Measurements from ENCODE around the gene TIMM22. TPM values are rescaled to one million over a fixed set of nuclear protein-coding genes. Genes with fewer than 3 reads are reported as not detected.
A peak's percentile ranks its signal among the peaks of the same experiment; 100 is the strongest.

The TIMM22 gene
- total RNA-seq, 1 donor from 2014 or later: 10.3 TPM

DNA sequence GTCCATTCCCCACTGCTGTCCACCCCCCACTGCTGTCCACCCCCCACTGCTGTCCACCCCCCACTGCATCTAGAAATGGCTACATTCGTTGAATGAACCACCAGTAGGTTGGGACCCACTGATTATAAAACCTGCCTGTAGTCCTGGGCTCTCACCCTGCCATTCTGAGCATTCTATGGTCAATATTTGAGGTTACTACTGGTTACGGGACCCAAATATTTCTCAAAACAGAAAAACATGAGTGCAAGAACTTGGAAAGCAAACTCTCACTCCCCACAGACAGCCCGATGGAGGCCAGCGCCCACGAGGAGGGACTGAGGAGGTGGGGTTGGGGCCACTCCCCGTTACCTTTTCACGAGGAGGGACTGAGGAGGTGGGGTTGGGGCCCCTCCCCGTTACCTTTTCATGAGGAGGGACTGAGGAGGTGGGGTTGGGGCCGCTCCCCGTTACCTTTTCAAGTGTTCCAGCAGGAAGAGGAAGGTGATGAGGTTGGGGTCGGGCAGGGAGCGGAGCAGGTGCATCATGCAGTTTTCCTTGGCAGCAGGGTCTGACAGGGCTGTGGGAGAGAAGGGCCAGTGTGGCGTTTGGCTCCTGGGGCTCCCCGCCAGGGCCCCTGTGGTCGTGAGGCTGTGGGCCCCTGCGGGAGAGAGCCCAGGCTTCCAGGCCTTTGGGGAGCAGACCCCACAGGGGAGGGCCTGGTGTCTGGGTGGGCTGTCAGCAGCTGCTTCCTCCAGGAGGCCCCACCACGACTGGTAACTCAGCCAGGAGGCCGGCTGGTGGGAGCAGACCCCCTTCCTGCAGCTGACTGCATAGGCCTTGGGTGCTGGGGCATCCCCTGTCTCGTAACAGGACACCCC is 12.5 kb downstream of the TIMM22 start:
- Mint-ChIP-seq H3K27ac (ENCODE audit: unreplicated experiment) (no peak overlapping the region), H3K9me3 (ENCODE audit: low read depth) (no peaks in the 10 kb centered on the region), H3K4me3 (ENCODE audit: unreplicated experiment) (no peak overlapping the region), H3K4me1 (ENCODE audit: low read depth) (peaks cover 16% of the 10 kb centered on the region), H3K27me3 (ENCODE audit: low read depth) (no peaks in the 10 kb centered on the region), H3K36me3 (ENCODE audit: low read depth) (peaks cover 13% of the 10 kb centered on the region)
- DNase-seq (ENCODE audit: low spot score): peak; percentile 89
- TF ChIP-seq, protein P1, sequence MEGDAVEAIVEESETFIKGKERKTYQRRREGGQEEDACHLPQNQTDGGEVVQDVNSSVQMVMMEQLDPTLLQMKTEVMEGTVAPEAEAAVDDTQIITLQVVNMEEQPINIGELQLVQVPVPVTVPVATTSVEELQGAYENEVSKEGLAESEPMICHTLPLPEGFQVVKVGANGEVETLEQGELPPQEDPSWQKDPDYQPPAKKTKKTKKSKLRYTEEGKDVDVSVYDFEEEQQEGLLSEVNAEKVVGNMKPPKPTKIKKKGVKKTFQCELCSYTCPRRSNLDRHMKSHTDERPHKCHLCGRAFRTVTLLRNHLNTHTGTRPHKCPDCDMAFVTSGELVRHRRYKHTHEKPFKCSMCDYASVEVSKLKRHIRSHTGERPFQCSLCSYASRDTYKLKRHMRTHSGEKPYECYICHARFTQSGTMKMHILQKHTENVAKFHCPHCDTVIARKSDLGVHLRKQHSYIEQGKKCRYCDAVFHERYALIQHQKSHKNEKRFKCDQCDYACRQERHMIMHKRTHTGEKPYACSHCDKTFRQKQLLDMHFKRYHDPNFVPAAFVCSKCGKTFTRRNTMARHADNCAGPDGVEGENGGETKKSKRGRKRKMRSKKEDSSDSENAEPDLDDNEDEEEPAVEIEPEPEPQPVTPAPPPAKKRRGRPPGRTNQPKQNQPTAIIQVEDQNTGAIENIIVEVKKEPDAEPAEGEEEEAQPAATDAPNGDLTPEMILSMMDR (IDR thresholded peaks at IDR 0.05): no peak

DNA sequence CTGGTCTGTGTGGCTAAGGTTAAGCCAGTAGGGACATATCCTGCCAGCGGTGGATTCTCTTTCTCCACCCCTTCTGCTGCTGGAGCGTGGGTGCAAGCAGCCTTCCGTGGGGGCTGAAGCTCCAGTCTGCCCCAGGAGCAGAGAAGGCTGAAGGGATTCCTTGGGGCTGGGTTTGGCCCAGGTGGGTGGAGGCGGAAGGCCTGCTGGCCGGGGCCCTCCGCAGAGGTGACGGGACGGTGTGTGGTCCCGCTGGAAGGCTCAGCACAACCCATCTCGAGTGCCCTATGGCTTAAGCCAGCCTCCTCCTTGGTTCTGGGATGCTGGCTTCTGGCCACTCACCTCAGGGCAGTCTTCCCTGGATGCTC is 13.1 kb downstream of the TIMM22 start:
- Mint-ChIP-seq H3K36me3 (ENCODE audit: low read depth) (peaks cover 11% of the 10 kb centered on the region), H3K4me3 (ENCODE audit: unreplicated experiment) (no peak overlapping the region), H3K9me3 (ENCODE audit: low read depth) (no peaks in the 10 kb centered on the region), H3K27me3 (ENCODE audit: low read depth) (no peaks in the 10 kb centered on the region), H3K4me1 (ENCODE audit: low read depth) (peaks cover 11% of the 10 kb centered on the region), H3K27ac (ENCODE audit: unreplicated experiment) (no peak overlapping the region)
- TF ChIP-seq, protein P1 (IDR thresholded peaks at IDR 0.05): no peak
- no peak for DNase-seq (ENCODE audit: low spot score)

DNA sequence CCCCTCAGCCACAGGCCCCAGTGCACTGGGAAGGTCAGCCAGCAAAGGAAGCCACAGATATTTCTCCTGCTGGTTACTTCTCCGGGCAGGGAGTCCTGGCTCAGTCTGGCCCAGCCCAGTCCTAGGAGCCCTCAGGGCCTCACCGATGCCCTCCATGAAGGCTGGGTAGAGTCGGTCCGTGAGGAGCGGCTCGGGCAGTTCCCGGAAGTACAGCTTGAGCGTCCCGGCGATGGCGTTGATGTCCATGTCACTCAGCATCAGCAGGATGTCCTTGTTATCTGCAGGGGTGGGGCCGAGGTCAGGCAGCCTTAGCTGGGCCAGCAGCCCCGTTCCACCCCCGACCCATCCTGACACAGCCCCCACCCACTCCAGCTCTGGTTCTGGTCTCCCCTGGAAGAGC is 13.7 kb downstream of the TIMM22 start:
- no peak overlapping the region for H3K27ac Mint-ChIP-seq (ENCODE audit: unreplicated experiment)
- DNase-seq (ENCODE audit: low spot score): no peak
- H3K36me3 Mint-ChIP-seq (ENCODE audit: low read depth): peaks cover 6% of the 10 kb centered on the region
- no peaks in the 10 kb centered on the region for H3K9me3 Mint-ChIP-seq (ENCODE audit: low read depth)
- no peak overlapping the region for H3K4me3 Mint-ChIP-seq (ENCODE audit: unreplicated experiment)
- H3K4me1 Mint-ChIP-seq (ENCODE audit: low read depth): peaks cover 6% of the 10 kb centered on the region
- no peaks in the 10 kb centered on the region for H3K27me3 Mint-ChIP-seq (ENCODE audit: low read depth)
- TF ChIP-seq, protein P1 (IDR thresholded peaks at IDR 0.05): no peak

DNA sequence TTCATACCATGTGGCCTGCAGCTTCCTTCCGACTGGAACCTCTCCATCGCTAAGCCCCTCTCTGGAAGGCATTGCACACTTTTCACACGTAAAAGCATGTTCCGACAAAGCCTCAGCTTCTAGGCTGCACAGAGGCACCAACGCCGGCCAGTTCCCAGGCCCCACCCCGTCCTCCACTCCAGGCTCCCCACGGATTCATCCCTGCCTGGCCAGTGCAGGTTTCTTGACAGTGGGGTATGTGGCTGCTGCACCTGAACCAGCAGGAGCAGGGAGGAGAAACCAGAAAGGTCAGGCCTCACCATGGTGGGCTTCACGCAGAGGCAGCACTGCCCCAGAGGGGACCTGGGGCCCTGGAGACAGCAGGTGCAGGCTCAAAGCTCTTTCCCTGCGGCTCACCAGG is 14.2 kb downstream of the TIMM22 start:
- peaks cover 7% of the 10 kb centered on the region for H3K36me3 Mint-ChIP-seq (ENCODE audit: low read depth)
- DNase-seq (ENCODE audit: low spot score): no peak
- H3K27me3 Mint-ChIP-seq (ENCODE audit: low read depth): no peaks in the 10 kb centered on the region
- H3K4me3 Mint-ChIP-seq (ENCODE audit: unreplicated experiment): no peak overlapping the region
- H3K27ac Mint-ChIP-seq (ENCODE audit: unreplicated experiment): no peak overlapping the region
- peaks cover under 1% of the 10 kb centered on the region for H3K4me1 Mint-ChIP-seq (ENCODE audit: low read depth)
- H3K9me3 Mint-ChIP-seq (ENCODE audit: low read depth): no peaks in the 10 kb centered on the region
- TF ChIP-seq, protein P1 (IDR thresholded peaks at IDR 0.05): no peak

DNA sequence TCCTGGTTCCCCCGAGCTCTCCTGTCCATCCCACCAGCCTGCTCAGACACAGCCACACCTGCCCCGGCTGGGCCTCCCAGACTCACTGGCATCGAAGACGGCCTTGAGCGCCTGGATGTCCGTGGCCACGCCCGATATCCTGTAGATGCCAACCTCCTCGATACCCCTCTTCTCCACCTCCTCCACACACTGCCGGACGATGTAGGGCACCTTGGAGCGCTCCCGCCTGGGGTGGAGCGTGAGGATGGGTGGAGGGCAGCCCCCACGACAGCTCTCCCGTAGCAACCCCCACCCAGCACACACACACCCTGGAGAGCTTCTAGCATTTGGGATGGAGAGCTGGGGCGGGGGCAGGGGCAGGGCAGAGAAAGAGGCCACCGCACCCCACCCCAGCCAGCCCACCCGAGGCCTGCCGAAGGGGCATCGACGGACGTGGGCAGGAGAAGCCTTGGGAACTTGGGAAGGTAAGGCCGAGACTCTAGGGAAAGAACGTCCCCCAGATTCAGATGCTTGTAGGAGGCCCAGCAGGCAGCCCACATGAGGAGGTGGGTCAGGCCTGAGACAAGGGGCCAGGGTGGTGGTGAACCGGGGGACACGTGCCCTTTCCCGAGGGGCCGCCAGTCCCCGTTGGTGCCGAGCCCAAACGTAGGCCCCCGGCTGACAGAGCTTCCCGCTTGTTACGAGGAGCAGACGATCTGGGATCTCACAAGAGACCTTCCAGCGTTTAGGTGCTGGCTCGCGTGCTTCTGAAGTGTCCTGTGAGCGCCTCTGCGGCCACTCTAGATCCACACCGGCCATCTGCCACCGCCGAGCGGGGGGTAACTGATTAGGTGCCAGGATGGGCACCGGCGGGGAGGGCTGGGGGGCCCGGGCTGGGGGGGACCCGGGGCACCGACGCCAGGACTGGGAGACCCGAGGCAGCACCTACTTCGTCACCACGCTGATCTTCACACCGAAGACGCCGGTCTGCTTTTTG is 15.1 kb downstream of the TIMM22 start:
- DNase-seq (ENCODE audit: low spot score): peak; percentile 86
- TF ChIP-seq, protein P1 (IDR thresholded peaks at IDR 0.05): no peak
- Mint-ChIP-seq H3K4me3 (ENCODE audit: unreplicated experiment) (no peak overlapping the region), H3K36me3 (ENCODE audit: low read depth) (peaks cover 7% of the 10 kb centered on the region), H3K9me3 (ENCODE audit: low read depth) (no peaks in the 10 kb centered on the region), H3K27ac (ENCODE audit: unreplicated experiment) (no peak overlapping the region), H3K4me1 (ENCODE audit: low read depth) (no peaks in the 10 kb centered on the region), H3K27me3 (ENCODE audit: low read depth) (no peaks in the 10 kb centered on the region)

All from chondrocyte (in vitro differentiated cells).